Aorta (tissue), 5 donors: Measurements from ENCODE around the gene SEZ6L2. TPM values are rescaled to one million over a fixed set of nuclear protein-coding genes. Genes with fewer than 3 reads are reported as not detected.
A peak's percentile ranks its signal among the peaks of the same experiment; 100 is the strongest.

Experiments
- ATAC-seq: fragments of 200-7000 bp; cut with Tn5 transposase; one replicate; pipeline ENCODE4 v1.9.1; 2022; ENCODE audit warnings: moderate library complexity; ENCODE audit not compliant: low FRiP score
- DNase-seq, 2 donors: peaks; one replicate each; pipeline ENCODE4 v3.0.0-alpha.2; 2020
- H3K27ac ChIP-seq, 2 donors: one replicate each; pipeline ENCODE4 v1.5.1; 2013; ENCODE audit warnings: low read length in 2 of 2, mild to moderate bottlenecking in 2 of 2, moderate library complexity in 2 of 2, control low read depth in 1 of 2, inconsistent platforms in 1 of 2, low read depth in 1 of 2
- H3K27me3 ChIP-seq, 2 donors: one replicate each; pipeline ENCODE4 v1.6.1; 2013; ENCODE audit warnings: control low read depth in 1 of 2, low read length in 1 of 2, mild to moderate bottlenecking in 1 of 2, moderate library complexity in 1 of 2; ENCODE audit not compliant: insufficient read depth in 2 of 2, control insufficient read depth in 1 of 2
- H3K36me3 ChIP-seq, 2 donors: one replicate each; pipeline ENCODE4 v1.6.1; 2013; ENCODE audit warnings: control low read depth in 1 of 2, low read length in 1 of 2, mild to moderate bottlenecking in 1 of 2; ENCODE audit not compliant: insufficient read depth in 2 of 2, control insufficient read depth in 1 of 2
- H3K4me1 ChIP-seq, 2 donors: one replicate each; pipeline ENCODE4 v1.6.1; 2013; ENCODE audit warnings: low read length in 2 of 2, control low read depth in 1 of 2, mild to moderate bottlenecking in 1 of 2, moderate library complexity in 1 of 2; ENCODE audit not compliant: insufficient read depth in 2 of 2, control insufficient read depth in 1 of 2
- H3K4me3 ChIP-seq, 2 donors: one replicate each; pipeline ENCODE4 v1.5.1; 2013; ENCODE audit warnings: low read length in 2 of 2, control low read depth in 1 of 2, mild to moderate bottlenecking in 1 of 2
- H3K9me3 ChIP-seq: one replicate; pipeline ENCODE4 v1.6.1; 2013; ENCODE audit warnings: mild to moderate bottlenecking, low read length; ENCODE audit not compliant: control insufficient read depth
- WGBS, 2 donors: extraction: QIAGEN DNeasy Blood & Tissue Kit; methylation state at CpG; one replicate each; pipeline ENCODE4 v1.1.7; 2013; 5-methylcytosine and 5-hydroxymethylcytosine counted together
- intact Hi-C, 2 donors: fragments of 100-400 bp; cut with DNase I; formaldehyde crosslinking; loops; one replicate each; pipeline versions ENCODE4 v1.14.2 to v1.15.0; 2022
- polyA plus RNA-seq, 2 donors: library from polyadenylated mRNA; stranded (reverse); fragments of 200-250 nt; gene quantifications; one replicate each; pipeline ENCODE4 v1.2.3, GENCODE V29; 2013
- total RNA-seq, 2 donors: library from RNA; stranded (reverse); fragmentation: NEBNext Ultra II Directional; extraction: Animal tissue kit (Norgen Biotek cat#: 25700); gene quantifications; one replicate each; pipeline ENCODE4 v1.2.1, GENCODE V29; 2021
- donor health status: healthy with polysubstance abuse.
- donor health status: Bipolar disorder and iron deficiency.
- donor health status: DM: no; HTN: no; CAD: no.
- donor health status: DM: no; HTN: no; CAD: no.
- donor health status: DM: yes; HTN: yes; CAD: no.

SEZ6L2 gene
- total and polyA plus RNA-seq, 4 donors, result 0.56 to 1.4 (median 0.67) TPM

GRCh38 chr16:29898804-29899515 is 390 bp downstream of the SEZ6L2 start:
- no peaks in the 10 kb centered on the region for H3K36me3 ChIP-seq
- H3K27ac ChIP-seq, result no peak overlapping the region
- H3K4me3 ChIP-seq, result no peak overlapping the region
- H3K4me1 ChIP-seq, result no peaks in the 10 kb centered on the region
- no peak for DNase-seq
- H3K27me3 ChIP-seq, result no peaks in the 10 kb centered on the region
- intact Hi-C loops, result no loop called here
- 1% methylated on average over 23 to 25 of the region's 25 CpGs for WGBS, 2 donors
- no peaks in the 10 kb centered on the region for H3K9me3 ChIP-seq
- ATAC-seq, result no peak

- ATAC-seq (no peak), DNase-seq (no peak)
- Histone ChIP-seq H3K4me3 (no peak overlapping the region), H3K36me3 (no peaks in the 10 kb centered on the region), H3K27me3 (no peaks in the 10 kb centered on the region), H3K4me1 (no peaks in the 10 kb centered on the region), H3K27ac (no peak overlapping the region), H3K9me3 (no peaks in the 10 kb centered on the region)
- WGBS, 2 donors, result 9 to 16% methylated on average over 9 of the region's 9 CpGs
- intact Hi-C loops, result no loop called here
These were observed 1.1 kb downstream of the SEZ6L2 start for GRCh38 chr16:29898135-29898803.

- ATAC-seq (no peak), DNase-seq (no peak)
- Histone ChIP-seq H3K36me3 (no peaks in the 10 kb centered on the region), H3K4me1 (no peaks in the 10 kb centered on the region), H3K9me3 (no peaks in the 10 kb centered on the region), H3K27ac (no peak overlapping the region), H3K4me3 (no peak overlapping the region), H3K27me3 (no peaks in the 10 kb centered on the region)
- WGBS, 2 donors, result 70 to 76% methylated on average over 4 of the region's 4 CpGs
- intact Hi-C loops, result no loop called here
These were observed 2.0 kb downstream of the SEZ6L2 start for GRCh38 chr16:29897333-29897732.

GRCh38 chr16:29896841-29897240 is 2.5 kb downstream of the SEZ6L2 start:
- WGBS, 2 donors, result 27 to 48% methylated on average over 14 to 15 of the region's 15 CpGs
- DNase-seq (no peak), ATAC-seq (no peak)
- Histone ChIP-seq H3K4me1 (no peaks in the 10 kb centered on the region), H3K27ac (no peak overlapping the region), H3K4me3 (no peak overlapping the region), H3K27me3 (no peaks in the 10 kb centered on the region), H3K9me3 (no peaks in the 10 kb centered on the region), H3K36me3 (no peaks in the 10 kb centered on the region)
- intact Hi-C loops, result no loop called here

- H3K27me3 ChIP-seq, result no peaks in the 10 kb centered on the region
- no peak overlapping the region for H3K27ac ChIP-seq
- H3K4me1 ChIP-seq, result no peaks in the 10 kb centered on the region
- intact Hi-C loops, result no loop called here
- 71 to 76% methylated on average over 4 of the region's 4 CpGs for WGBS, 2 donors
- no peak overlapping the region for H3K4me3 ChIP-seq
- no peaks in the 10 kb centered on the region for H3K36me3 ChIP-seq
- no peaks in the 10 kb centered on the region for H3K9me3 ChIP-seq
- DNase-seq (no peak), ATAC-seq (no peak)
These were observed 5.0 kb downstream of the SEZ6L2 start for GRCh38 chr16:29894352-29894751.

- H3K36me3 ChIP-seq, result no peaks in the 10 kb centered on the region
- no peak for DNase-seq
- no peak for ATAC-seq
- intact Hi-C loops, result no loop called here
- WGBS, 2 donors, result 92% methylated on average over 3 of the region's 3 CpGs
- no peaks in the 10 kb centered on the region for H3K9me3 ChIP-seq
- H3K4me3 ChIP-seq, result no peak overlapping the region
- H3K4me1 ChIP-seq, result no peaks in the 10 kb centered on the region
- H3K27ac ChIP-seq, result no peak overlapping the region
- no peaks in the 10 kb centered on the region for H3K27me3 ChIP-seq
These were observed 5.8 kb downstream of the SEZ6L2 start for GRCh38 chr16:29893553-29893952.

- intact Hi-C loops, result no loop called here
- Histone ChIP-seq H3K4me1 (no peaks in the 10 kb centered on the region), H3K27me3 (no peaks in the 10 kb centered on the region), H3K9me3 (no peaks in the 10 kb centered on the region), H3K27ac (no peak overlapping the region), H3K36me3 (no peaks in the 10 kb centered on the region), H3K4me3 (no peak overlapping the region)
- 89 to 91% methylated on average over 6 of the region's 6 CpGs for WGBS, 2 donors
- no peak for DNase-seq
- peak; percentile 27 for ATAC-seq
These were observed 6.9 kb downstream of the SEZ6L2 start for GRCh38 chr16:29892458-29892813.

- intact Hi-C loops, result no loop called here
- H3K36me3 ChIP-seq, result no peaks in the 10 kb centered on the region
- no peak overlapping the region for H3K4me3 ChIP-seq
- ATAC-seq (no peak), DNase-seq (no peak)
- no peaks in the 10 kb centered on the region for H3K9me3 ChIP-seq
- WGBS, 2 donors, result 83 to 85% methylated on average over 10 of the region's 10 CpGs
- H3K27me3 ChIP-seq, result no peaks in the 10 kb centered on the region
- no peaks in the 10 kb centered on the region for H3K4me1 ChIP-seq
- no peak overlapping the region for H3K27ac ChIP-seq
These were observed 7.6 kb downstream of the SEZ6L2 start for GRCh38 chr16:29891525-29892457.
